Measurements from ENCODE around the gene PTPN23. TPM values are rescaled to one million over a fixed set of nuclear protein-coding genes. Genes with fewer than 3 reads are reported as not detected.

The PTPN23 gene
- total and polyA plus RNA-seq, 2 of the 13 experiments (the other 11 are each of a cell fraction or from before 2014, with no cell fraction given), result 2.3 to 3.7 TPM

DNA sequence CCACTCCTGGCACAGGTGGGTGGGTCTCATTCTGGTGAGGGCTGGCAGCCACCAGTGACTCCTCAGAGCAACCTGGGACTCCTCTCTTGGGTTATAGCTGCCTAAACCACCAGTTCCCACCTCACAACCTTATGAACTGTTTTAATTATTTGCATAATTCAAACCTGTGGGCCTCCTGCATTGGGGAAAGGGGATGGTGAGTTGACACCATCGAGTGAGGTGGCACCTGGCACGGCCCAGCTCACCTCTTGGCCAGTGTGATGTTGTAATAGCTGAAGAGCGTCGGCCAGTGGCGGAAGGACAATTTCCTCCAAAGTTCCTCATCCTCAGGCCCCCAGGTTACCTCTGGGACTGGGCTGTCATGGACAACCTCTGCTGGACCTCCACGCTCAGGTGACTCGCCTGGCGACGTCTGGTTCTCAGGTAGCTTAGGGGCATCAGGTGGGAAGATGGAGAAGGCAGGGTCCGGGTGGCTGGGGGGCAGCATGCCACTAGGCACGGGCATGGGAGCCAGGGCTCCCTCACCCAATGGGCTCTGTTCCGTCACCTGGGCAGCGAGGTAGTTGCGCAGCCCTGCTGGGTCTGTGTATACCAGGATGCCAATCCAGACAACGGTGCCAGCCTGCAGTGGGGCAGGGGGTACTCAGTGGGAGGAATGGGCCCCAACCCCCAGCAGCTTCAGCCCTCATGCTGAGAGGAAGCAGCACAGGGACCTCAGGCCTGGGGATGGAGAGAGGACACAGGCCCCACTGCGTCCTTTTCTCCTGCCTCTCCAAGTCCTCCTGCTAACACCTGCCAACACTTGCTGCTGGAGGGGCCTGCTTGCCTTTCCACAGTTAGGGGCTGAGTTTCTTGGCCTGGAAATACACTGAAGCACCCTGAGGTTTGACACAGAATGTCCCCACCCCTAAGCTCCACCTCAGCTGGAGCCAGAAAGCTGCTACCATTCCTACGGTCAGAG lies 38.5 kb downstream of the PTPN23 start:
- H3K9ac ChIP-seq (ENCODE audit: insufficient read depth, low read depth, low read length), result no peak overlapping the region
- H3K79me2 ChIP-seq (ENCODE audit: insufficient read depth, low read length), result peaks cover 5% of the 10 kb centered on the region
- intact Hi-C loops (cut with micrococcal nuclease; ENCODE audit: unreplicated experiment), result loop anchor here (2.0 kb wide), 1 partner anchor 369 kb away; no protein-coding TSS in a partner anchor
- H3K36me3 ChIP-seq (replicated peaks in 1 of 2; ENCODE audit: control insufficient read depth in 1 of 2, insufficient read depth in 2 of 2, low read length in 2 of 2), result peaks cover 25 to 46% of the 10 kb centered on the region in 2 experiments
- DNase-seq (ENCODE audit: low spot score) (no peak), FAIRE-seq (no peak), ATAC-seq (no peak)
- BruUV-seq (replicated peaks), result no TSS peak
- WGBS (ENCODE audit: low lambda C conversion rate), result 94% methylated on average over 9 of the region's 17 CpGs
- no peaks in the 10 kb centered on the region for H3K9me3 ChIP-seq (ENCODE audit: low read length)
- no peak overlapping the region for H2AFZ ChIP-seq (ENCODE audit: low read length)
- no peak overlapping the region for H3K4me3 ChIP-seq (replicated peaks in 1 of 3; ENCODE audit: insufficient read depth in 1 of 3, low read depth in 2 of 3, low read length in 3 of 3)
- CTCF ChIA-PET (ENCODE audit: low intra/inter-chr PET ratio, low total read pairs), result interaction anchor here (4.1 kb wide), 1 partner anchor 57 kb away, joined by 36 read pairs; the partner anchor contains the start of gene SCAP
- H3K27ac ChIP-seq (ENCODE audit: extremely low read length, insufficient read depth, low read length), result no peak overlapping the region
- TF ChIP-seq BRD4 (CRISPR knock-in tag; IDR thresholded peaks at IDR 0.05), result no peak
- TF ChIP-seq AGO2 (optimal IDR thresholded peaks at IDR 0.05; ENCODE audit: low read depth, low read length), result peak; percentile 52
- TF ChIP-seq PHB2 (IDR thresholded peaks at IDR 0.05; ENCODE audit: partially characterized antibody), result no peak
- in situ Hi-C loops (cut with HindIII; ENCODE audit: extremely low pct_ligation_motif_present, low pct_unique_long_range_greater_than_20kb), result loop anchor here (5.0 to 10.0 kb wide), 3 partner anchors 58 to 365 kb away; partner anchors contain the start of genes ELP6, SCAP and SMARCC1
- H3K4me1 ChIP-seq (ENCODE audit: insufficient read depth, low read length), result peaks cover 45% of the 10 kb centered on the region
- POLR2A ChIA-PET, result no interaction called here
- H4K20me1 ChIP-seq (ENCODE audit: insufficient read depth, low read length), result peaks cover 10% of the 10 kb centered on the region; the same call in 1 of the 2 replicates
- H3K4me2 ChIP-seq (ENCODE audit: low read depth, low read length), result no peak overlapping the region
- H3K27me3 ChIP-seq (ENCODE audit: control insufficient read depth in 1 of 2, insufficient read depth in 2 of 2, low read length in 2 of 2), result no peaks in the 10 kb centered on the region

DNA sequence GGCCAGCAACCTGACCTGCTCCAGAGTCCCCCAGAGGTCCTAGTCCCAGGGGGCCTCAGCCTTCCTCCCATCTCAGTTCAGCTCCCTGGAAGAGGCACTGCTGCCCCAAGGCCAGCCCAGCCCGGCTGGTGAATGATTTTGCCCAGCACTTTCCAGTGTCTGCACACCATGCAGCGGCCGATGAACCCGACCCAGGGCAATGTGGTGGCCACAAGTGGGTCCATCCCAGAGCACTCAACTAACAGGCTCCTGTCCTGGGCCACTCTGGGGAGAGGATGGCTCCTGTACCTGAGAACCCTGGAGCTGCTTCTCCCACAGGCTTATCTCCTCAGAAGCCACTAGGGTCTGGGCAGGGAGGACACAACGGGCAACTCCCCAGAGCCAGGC lies 39.2 kb downstream of the PTPN23 start:
- peaks cover 21 to 40% of the 10 kb centered on the region in 2 experiments for H3K36me3 ChIP-seq (replicated peaks in 1 of 2; ENCODE audit: control insufficient read depth in 1 of 2, insufficient read depth in 2 of 2, low read length in 2 of 2)
- POLR2A ChIA-PET, result no interaction called here
- H3K4me3 ChIP-seq (replicated peaks in 1 of 3; ENCODE audit: insufficient read depth in 1 of 3, low read depth in 2 of 3, low read length in 3 of 3), result no peak overlapping the region
- H2AFZ ChIP-seq (ENCODE audit: low read length), result no peak overlapping the region
- peaks cover 5% of the 10 kb centered on the region for H3K79me2 ChIP-seq (ENCODE audit: insufficient read depth, low read length)
- ATAC-seq (no peak), DNase-seq (ENCODE audit: low spot score) (no peak), FAIRE-seq (no peak)
- H3K27ac ChIP-seq (ENCODE audit: extremely low read length, insufficient read depth, low read length), result no peak overlapping the region
- intact Hi-C loops (cut with micrococcal nuclease; ENCODE audit: unreplicated experiment) (loop anchor here (2.0 kb wide), 1 partner anchor 369 kb away; no protein-coding TSS in a partner anchor), in situ Hi-C loops (cut with HindIII; ENCODE audit: extremely low pct_ligation_motif_present, low pct_unique_long_range_greater_than_20kb) (loop anchor here (5.0 to 10.0 kb wide), 3 partner anchors 57 to 365 kb away; partner anchors contain the start of genes ELP6, SCAP and SMARCC1)
- no peak overlapping the region for H3K9ac ChIP-seq (ENCODE audit: insufficient read depth, low read depth, low read length)
- H3K9me3 ChIP-seq (ENCODE audit: low read length), result no peaks in the 10 kb centered on the region
- H3K4me2 ChIP-seq (ENCODE audit: low read depth, low read length), result no peak overlapping the region
- H3K4me1 ChIP-seq (ENCODE audit: insufficient read depth, low read length), result peaks cover 45% of the 10 kb centered on the region
- no peaks in the 10 kb centered on the region for H3K27me3 ChIP-seq (ENCODE audit: control insufficient read depth in 1 of 2, insufficient read depth in 2 of 2, low read length in 2 of 2)
- peaks cover 7% of the 10 kb centered on the region; the same call in 1 of the 2 replicates for H4K20me1 ChIP-seq (ENCODE audit: insufficient read depth, low read length)
- CTCF ChIA-PET (ENCODE audit: low intra/inter-chr PET ratio, low total read pairs), result interaction anchor here (4.1 kb wide), 1 partner anchor 56 kb away, joined by 36 read pairs; the partner anchor contains the start of gene SCAP
- no TSS peak for BruUV-seq (replicated peaks)
- no CpG with 5 or more reads among the region's 5 CpGs for WGBS (ENCODE audit: low lambda C conversion rate)
- TF ChIP-seq ZNF567 (CRISPR knock-in tag; IDR thresholded peaks at IDR 0.05; ENCODE audit: borderline replicate concordance), result no peak
- TF ChIP-seq ZNF543 (CRISPR knock-in tag; IDR thresholded peaks at IDR 0.05), result no peak
- TF ChIP-seq, protein P1, sequence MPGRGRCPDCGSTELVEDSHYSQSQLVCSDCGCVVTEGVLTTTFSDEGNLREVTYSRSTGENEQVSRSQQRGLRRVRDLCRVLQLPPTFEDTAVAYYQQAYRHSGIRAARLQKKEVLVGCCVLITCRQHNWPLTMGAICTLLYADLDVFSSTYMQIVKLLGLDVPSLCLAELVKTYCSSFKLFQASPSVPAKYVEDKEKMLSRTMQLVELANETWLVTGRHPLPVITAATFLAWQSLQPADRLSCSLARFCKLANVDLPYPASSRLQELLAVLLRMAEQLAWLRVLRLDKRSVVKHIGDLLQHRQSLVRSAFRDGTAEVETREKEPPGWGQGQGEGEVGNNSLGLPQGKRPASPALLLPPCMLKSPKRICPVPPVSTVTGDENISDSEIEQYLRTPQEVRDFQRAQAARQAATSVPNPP (CRISPR knock-in tag; IDR thresholded peaks at IDR 0.05), result no peak
- TF ChIP-seq, protein P2, sequence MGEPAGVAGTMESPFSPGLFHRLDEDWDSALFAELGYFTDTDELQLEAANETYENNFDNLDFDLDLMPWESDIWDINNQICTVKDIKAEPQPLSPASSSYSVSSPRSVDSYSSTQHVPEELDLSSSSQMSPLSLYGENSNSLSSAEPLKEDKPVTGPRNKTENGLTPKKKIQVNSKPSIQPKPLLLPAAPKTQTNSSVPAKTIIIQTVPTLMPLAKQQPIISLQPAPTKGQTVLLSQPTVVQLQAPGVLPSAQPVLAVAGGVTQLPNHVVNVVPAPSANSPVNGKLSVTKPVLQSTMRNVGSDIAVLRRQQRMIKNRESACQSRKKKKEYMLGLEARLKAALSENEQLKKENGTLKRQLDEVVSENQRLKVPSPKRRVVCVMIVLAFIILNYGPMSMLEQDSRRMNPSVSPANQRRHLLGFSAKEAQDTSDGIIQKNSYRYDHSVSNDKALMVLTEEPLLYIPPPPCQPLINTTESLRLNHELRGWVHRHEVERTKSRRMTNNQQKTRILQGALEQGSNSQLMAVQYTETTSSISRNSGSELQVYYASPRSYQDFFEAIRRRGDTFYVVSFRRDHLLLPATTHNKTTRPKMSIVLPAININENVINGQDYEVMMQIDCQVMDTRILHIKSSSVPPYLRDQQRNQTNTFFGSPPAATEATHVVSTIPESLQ (CRISPR knock-in tag; conservative IDR thresholded peaks at IDR 0.05), result no peak
- TF ChIP-seq, protein P3, sequence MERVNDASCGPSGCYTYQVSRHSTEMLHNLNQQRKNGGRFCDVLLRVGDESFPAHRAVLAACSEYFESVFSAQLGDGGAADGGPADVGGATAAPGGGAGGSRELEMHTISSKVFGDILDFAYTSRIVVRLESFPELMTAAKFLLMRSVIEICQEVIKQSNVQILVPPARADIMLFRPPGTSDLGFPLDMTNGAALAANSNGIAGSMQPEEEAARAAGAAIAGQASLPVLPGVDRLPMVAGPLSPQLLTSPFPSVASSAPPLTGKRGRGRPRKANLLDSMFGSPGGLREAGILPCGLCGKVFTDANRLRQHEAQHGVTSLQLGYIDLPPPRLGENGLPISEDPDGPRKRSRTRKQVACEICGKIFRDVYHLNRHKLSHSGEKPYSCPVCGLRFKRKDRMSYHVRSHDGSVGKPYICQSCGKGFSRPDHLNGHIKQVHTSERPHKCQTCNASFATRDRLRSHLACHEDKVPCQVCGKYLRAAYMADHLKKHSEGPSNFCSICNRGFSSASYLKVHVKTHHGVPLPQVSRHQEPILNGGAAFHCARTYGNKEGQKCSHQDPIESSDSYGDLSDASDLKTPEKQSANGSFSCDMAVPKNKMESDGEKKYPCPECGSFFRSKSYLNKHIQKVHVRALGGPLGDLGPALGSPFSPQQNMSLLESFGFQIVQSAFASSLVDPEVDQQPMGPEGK (CRISPR knock-in tag; IDR thresholded peaks at IDR 0.05), result no peak
- TF ChIP-seq ZNF329 (CRISPR knock-in tag; IDR thresholded peaks at IDR 0.05; ENCODE audit: low read depth), result no peak
- no peak for TF ChIP-seq CREB1 (IDR thresholded peaks at IDR 0.05)
- no peak for TF ChIP-seq CREB1 (CRISPR knock-in tag; IDR thresholded peaks at IDR 0.05)

All from HepG2 (cell line).